OCI-LY7 (cell line): Measurements from ENCODE around the gene PABPN1L. TPM values are rescaled to one million over a fixed set of nuclear protein-coding genes. Genes with fewer than 3 reads are reported as not detected.
A peak's percentile ranks its signal among the peaks of the same experiment; 100 is the strongest.

Experiments
- BruUV-seq: library from RNA; stranded (reverse); fragments of 400-500 nt; replicated peaks from 2 replicates; lab custom pipeline; 2021; lab: Mats Ljungman, UMichigan
- CTCF ChIA-PET: fragments of 300-600 bp; sonication (Branson Sonifier 250); formaldehyde crosslinking; loops from one replicate; lab custom pipeline; 2022; ENCODE audit warnings: antibody characterized with exemption; ENCODE audit not compliant: unreplicated experiment; lab: Charles Lee
- POLR2A ChIA-PET: fragments of 300-600 bp; sonication (Branson Sonifier 250); formaldehyde crosslinking; loops from one replicate; lab custom pipeline; 2022; ENCODE audit warnings: antibody characterized with exemption; lab: Charles Lee
- DNase-seq: peaks from one replicate; pipeline ENCODE4 v3.0.0-alpha.2; 2015; ENCODE audit warnings: low spot score
- H2AFZ ChIP-seq: fragments of 200-600 bp; sonication (generic), shearing (Covaris generic); 2 replicates; pipeline ENCODE4 v1.6.1; 2014; ENCODE audit warnings: mild to moderate bottlenecking, antibody characterized with exemption, low read length, moderate library complexity
- H3K27ac ChIP-seq: fragments of 200-600 bp; sonication (generic); 2 replicates; pipeline ENCODE4 v1.5.1; 2014; ENCODE audit warnings: mixed run types, low read depth, mild to moderate bottlenecking, moderate library complexity, low read length, inconsistent platforms; ENCODE audit not compliant: poor library complexity, severe bottlenecking
- H3K36me3 ChIP-seq: fragments of 200-600 bp; sonication (generic); 2 replicates; pipeline ENCODE4 v1.6.1; 2014; ENCODE audit warnings: mild to moderate bottlenecking, antibody characterized with exemption, low read length, moderate library complexity, mixed read lengths; ENCODE audit not compliant: insufficient read depth
- H3K4me1 ChIP-seq: fragments of 200-600 bp; sonication (generic); 2 replicates; pipeline ENCODE4 v1.5.1; 2014; ENCODE audit warnings: mild to moderate bottlenecking, low read length; ENCODE audit not compliant: insufficient read depth, poor library complexity, severe bottlenecking
- H3K4me2 ChIP-seq: fragments of 200-600 bp; sonication (generic); 2 replicates; pipeline ENCODE4 v1.6.1; 2014; ENCODE audit warnings: mild to moderate bottlenecking, low read length
- H3K4me3 ChIP-seq: fragments of 200-600 bp; sonication (generic); 2 replicates; pipeline ENCODE4 v1.5.1; 2014; ENCODE audit warnings: mild to moderate bottlenecking, low read depth, low read length; ENCODE audit not compliant: poor library complexity, severe bottlenecking
- H3K79me2 ChIP-seq: fragments of 200-600 bp; sonication (generic); 2 replicates; pipeline ENCODE4 v1.6.1; 2016; ENCODE audit warnings: low read depth, mild to moderate bottlenecking, low read length, moderate library complexity, mixed read lengths; ENCODE audit not compliant: insufficient read depth
- H3K9me2 ChIP-seq: fragments of 200-600 bp; sonication (generic); 2 replicates; pipeline ENCODE4 v1.6.1; 2016; ENCODE audit warnings: mild to moderate bottlenecking, low read length, mixed read lengths; ENCODE audit not compliant: insufficient read depth
- H3K9me3 ChIP-seq: fragments of 200-600 bp; sonication (generic); 2 replicates; pipeline ENCODE4 v1.6.1; 2014; ENCODE audit warnings: mild to moderate bottlenecking, mixed run types, low read length, mixed read lengths
- H4K20me1 ChIP-seq: fragments of 200-600 bp; sonication (generic); 2 replicates; pipeline ENCODE4 v1.6.1; 2014; ENCODE audit warnings: mild to moderate bottlenecking, antibody characterized with exemption, low read length, moderate library complexity, mixed read lengths; ENCODE audit not compliant: insufficient read depth
- EZH2phosphoT487 ChIP-seq: fragments of 200-600 bp; sonication (generic); IDR thresholded peaks from 2 replicates; pipeline ENCODE4 v1.6.1; 2018; ENCODE audit warnings: low read depth, borderline replicate concordance, mild to moderate bottlenecking, mixed run types, antibody characterized with exemption, low read length, moderate library complexity, mixed read lengths
- intact Hi-C: fragments of 100-400 bp; cut with micrococcal nuclease; formaldehyde crosslinking; loops from one replicate; pipeline ENCODE4 v1.10.0; 2022; ENCODE audit not compliant: unreplicated experiment
- total RNA-seq, 2 experiments: library from RNA; depleted of rRNA in 1 of 2; stranded (reverse); fragments of >200 nt in 1 of 2; shearing (Covaris generic) in 1 of 2; gene quantifications; 2 replicates each; pipeline ENCODE4 v1.2.3, GENCODE V29; 2014 to 2022
- TF ChIP-seq, protein P1 (sequence below): fragments of 200-600 bp; sonication (generic); conservative IDR thresholded peaks from 2 replicates; pipeline ENCODE4 v1.5.1; 2014; ENCODE audit warnings: mild to moderate bottlenecking, antibody characterized with exemption, low read length, moderate library complexity, mixed read lengths

Gene PABPN1L
- total RNA-seq, 2 experiments from 2014 or later, result 0.38 TPM; not detected in 1

DNA sequence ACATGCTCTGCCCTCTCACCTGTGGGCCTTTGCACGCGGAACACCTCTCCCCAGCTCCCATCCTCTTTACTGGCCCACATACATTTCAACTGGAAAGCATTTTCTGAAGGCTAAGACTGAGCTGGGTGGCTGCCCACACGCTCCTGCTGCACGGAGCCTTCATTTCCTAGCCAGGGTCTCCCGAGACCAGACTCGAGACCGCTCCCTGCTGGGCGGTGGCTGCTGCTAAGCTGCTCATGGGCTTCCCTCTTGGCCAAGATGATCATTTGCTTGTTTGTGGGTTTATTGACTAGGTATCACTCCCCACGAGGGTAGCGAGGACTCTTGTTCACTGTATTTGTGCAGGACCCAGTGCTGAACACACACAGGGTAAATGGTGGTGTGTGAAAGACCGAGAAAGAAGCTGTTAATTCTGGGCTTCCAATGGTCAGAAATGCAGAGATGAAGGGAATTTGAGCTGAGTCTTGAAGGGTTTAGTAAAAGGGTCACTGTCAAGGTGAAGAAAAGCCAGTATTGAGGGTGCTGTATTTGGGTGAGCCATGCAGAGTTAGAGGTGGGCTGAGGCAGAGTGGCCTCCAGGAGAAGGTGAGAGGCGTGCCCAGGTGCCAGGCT is 8.6 kb downstream of the PABPN1L start:
- no TSS peak for BruUV-seq
- intact Hi-C loops, result loop anchor here (1.0 to 5.0 kb wide), 3 partner anchors 42 to 309 kb away; no protein-coding TSS in a partner anchor
- CTCF ChIA-PET, result interaction anchor here (0.5 to 1.2 kb wide), 4 partner anchors 263 to 383 kb away, joined by 3 to 5 read pairs (median 4); no protein-coding TSS in a partner anchor
- POLR2A ChIA-PET, result interaction anchor here (1.0 kb wide), 1 partner anchor 9 kb away, joined by 4 read pairs; no protein-coding TSS in a partner anchor
- peak overlapping the region; percentile 86 for H3K4me2 ChIP-seq
- no peaks in the 10 kb centered on the region for H3K9me2 ChIP-seq
- H2AFZ ChIP-seq, result peak overlapping the region; percentile 18; the same call in 1 of the 2 replicates
- peak overlapping the region; percentile 6 for H3K27ac ChIP-seq
- no peaks in the 10 kb centered on the region for H3K9me3 ChIP-seq
- peaks cover 25% of the 10 kb centered on the region for H3K4me1 ChIP-seq
- H4K20me1 ChIP-seq, result 0 out of 2 replicates have a peak, but pooled peaks cover 4% of the 10 kb centered on the region
- peak; percentile 80 for DNase-seq
- H3K36me3 ChIP-seq, result peaks cover 23% of the 10 kb centered on the region
- H3K4me3 ChIP-seq, result peak overlapping the region; percentile 83
- no peaks in the 10 kb centered on the region; the same call in 1 of the 2 replicates for H3K79me2 ChIP-seq
- TF ChIP-seq, protein P1, sequence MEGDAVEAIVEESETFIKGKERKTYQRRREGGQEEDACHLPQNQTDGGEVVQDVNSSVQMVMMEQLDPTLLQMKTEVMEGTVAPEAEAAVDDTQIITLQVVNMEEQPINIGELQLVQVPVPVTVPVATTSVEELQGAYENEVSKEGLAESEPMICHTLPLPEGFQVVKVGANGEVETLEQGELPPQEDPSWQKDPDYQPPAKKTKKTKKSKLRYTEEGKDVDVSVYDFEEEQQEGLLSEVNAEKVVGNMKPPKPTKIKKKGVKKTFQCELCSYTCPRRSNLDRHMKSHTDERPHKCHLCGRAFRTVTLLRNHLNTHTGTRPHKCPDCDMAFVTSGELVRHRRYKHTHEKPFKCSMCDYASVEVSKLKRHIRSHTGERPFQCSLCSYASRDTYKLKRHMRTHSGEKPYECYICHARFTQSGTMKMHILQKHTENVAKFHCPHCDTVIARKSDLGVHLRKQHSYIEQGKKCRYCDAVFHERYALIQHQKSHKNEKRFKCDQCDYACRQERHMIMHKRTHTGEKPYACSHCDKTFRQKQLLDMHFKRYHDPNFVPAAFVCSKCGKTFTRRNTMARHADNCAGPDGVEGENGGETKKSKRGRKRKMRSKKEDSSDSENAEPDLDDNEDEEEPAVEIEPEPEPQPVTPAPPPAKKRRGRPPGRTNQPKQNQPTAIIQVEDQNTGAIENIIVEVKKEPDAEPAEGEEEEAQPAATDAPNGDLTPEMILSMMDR, result peak; percentile 88
- no peak for TF ChIP-seq EZH2phosphoT487

DNA sequence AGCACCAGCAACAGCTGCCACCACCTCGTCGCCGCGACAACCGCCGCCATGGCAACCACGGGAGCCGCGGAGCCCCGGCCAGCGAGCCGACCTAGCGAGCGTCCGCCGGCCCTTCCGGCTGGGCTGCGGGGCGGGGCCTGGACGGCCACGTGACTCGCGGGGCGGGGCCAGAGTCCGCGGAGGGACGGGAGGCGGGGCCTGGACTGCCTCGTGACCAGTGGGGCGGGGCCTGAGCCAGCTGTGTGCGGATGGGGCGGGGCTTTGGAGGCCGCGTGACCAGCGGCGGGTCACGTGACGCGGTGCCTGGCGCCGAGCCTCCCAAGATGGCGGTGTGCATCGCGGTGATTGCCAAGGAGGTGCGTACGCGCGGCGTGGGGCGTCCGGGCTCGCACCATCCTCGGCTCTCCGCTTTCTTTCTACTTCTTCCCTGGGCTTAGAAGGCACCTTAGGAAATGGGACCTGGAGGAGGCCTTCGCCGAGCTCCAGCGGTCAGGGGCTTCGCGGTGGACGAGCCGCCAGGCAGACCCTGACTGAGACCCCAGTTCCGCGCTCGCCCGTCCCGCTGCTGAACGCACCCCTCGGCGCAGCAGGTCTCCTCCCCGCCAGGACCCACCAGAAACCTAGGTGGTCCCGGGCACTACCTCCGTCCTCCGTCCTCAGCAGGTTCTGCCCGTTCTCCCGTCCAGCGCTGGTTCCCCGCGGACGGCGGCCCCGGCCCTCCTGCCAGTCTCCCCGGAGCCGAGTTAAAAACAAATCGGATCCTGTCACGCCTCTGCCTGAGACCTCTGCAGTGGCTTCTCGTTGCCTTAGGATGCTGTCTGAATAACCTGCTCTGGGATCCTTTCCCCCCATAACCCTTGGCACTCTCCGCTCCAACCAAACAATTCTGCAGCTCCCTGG is 9.4 kb downstream of the PABPN1L start, which contains the start of the genes GALNS and TRAPPC2L:
Gene GALNS (minus strand): TSS at position 120 of the 900 bp plus-strand sequence. CDS start 70 bp downstream, at position 50.
Gene TRAPPC2L (plus strand): TSS at position 300 of the 900 bp plus-strand sequence. CDS start 24 bp downstream, at position 324.
- H3K27ac ChIP-seq, result peak within 1 kb of the TSS; percentile 6
- no peaks in the 10 kb centered on the region for H3K9me3 ChIP-seq
- TF ChIP-seq, protein P1, result no peak
- no peak for TF ChIP-seq EZH2phosphoT487
- peak within 1 kb of the TSS; percentile 83 for H3K4me3 ChIP-seq
- no peaks in the 10 kb centered on the region for H3K9me2 ChIP-seq
- peak within 1 kb of the TSS; percentile 18; the same call in 1 of the 2 replicates for H2AFZ ChIP-seq
- POLR2A ChIA-PET, result interaction anchor here (0.7 to 1.0 kb wide), 2 partner anchors 8 to 12 kb away, joined by 3 to 4 read pairs; no protein-coding TSS in a partner anchor
- no peaks in the 10 kb centered on the region; the same call in 1 of the 2 replicates for H3K79me2 ChIP-seq
- DNase-seq, result peak; percentile 99
- H3K4me1 ChIP-seq, result peaks cover 25% of the 10 kb centered on the region
- intact Hi-C loops, result loop anchor here (1.0 to 5.0 kb wide), 3 partner anchors 41 to 310 kb away; no protein-coding TSS in a partner anchor
- BruUV-seq, result no TSS peak
- peak within 1 kb of the TSS; percentile 86 for H3K4me2 ChIP-seq
- H4K20me1 ChIP-seq, result 0 out of 2 replicates have a peak, but pooled peaks cover 4% of the 10 kb centered on the region
- peaks cover 23% of the 10 kb centered on the region for H3K36me3 ChIP-seq
- CTCF ChIA-PET, result interaction anchor here (0.5 kb wide), 2 partner anchors 263 to 312 kb away, joined by 3 to 4 read pairs; no protein-coding TSS in a partner anchor
